ENCODE measurements around the gene CARS2. TPM values are rescaled to one million over a fixed set of nuclear protein-coding genes. Genes with fewer than 3 reads are reported as not detected.
"Not testable (repeated sequence)": the region's sequence is repeated elsewhere in the genome, so short reads cannot be mapped to it uniquely, and the experiment has no call there.

The CARS2 gene
- polyA plus RNA-seq, 1 donor = 51.6 TPM

DNA sequence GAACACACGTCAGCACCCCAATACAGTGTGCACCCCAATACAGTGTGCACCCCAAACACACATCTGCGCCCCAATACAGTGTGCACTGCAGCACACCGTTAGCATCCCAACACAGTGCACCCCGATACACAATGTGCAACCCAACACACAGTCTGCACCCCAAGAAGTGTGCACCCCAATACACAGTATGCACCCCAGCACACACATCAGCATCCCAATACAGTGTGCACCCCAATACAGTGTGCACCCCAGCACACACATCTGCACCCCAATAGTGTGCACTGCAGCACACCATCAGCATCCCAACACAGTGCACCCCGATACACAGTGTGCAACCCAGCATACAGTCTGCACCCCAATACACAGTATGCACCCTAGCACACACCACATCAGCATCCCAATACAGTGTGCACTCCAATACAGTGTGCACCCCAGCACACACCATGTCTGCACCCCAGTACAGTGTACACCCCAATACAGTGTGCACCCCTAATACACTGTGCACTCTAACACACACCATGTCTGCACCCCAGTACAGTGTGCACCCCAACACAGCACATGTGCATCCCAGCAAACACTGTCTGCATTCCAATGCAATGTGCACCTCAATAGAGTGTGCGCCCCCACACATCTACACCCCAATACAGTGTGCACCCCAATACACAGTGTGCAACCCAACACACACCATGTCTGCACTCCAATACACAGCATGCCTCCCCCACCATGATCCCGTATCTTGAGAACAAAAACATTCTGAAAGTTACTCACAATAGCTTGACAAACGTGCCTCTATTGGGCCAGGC is 855 bp upstream of the CARS2 start:
- DNase-seq (ENCODE audit: low read depth) = no peak

GRCh38 chr13:110705356-110705825 is 525 bp downstream of the CARS2 start:
- DNase-seq (ENCODE audit: low read depth) = no peak

DNA sequence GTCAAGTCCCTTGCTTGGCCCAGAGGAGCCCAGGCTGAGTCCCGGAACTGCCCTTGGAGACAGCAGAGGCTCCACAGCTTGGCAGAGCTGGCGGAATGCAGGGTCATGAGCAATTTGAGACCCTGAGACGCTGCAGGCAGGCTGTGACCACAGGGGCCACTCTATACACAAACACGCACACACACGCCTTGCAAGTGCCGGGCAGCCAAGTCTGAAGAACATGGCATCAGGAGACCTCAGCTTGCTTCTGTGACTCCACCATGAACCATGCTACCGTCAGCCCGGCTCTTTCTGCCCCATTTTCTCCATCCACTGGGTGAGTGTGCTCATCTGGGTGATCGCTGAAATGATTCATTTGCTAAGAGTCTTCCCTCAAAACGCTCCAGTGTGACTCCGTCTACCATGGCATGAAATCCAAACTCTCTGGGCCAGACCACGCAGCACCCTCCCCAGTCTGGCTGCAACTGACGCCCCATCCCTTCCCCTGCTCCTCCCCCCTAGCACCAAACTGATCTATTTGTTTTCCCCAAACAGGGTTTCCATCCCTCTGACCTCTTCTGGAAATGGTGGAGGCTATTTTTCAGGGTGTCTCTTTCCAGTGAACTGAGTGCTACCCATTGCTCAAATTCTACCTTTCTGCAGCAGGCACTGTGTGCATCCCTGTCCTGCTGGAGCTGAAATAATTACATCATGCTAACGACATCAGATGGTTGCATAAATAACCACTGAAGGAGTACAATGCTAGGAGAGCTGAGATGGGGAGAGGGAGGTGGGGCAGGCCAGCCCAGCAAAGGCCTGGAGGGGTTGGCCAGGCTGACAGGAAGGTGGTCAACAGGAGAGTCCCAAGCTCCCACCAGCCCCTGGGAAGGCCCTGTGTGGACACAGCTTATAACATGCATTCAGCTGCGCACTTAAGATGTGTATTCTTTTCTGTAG is 3.1 kb downstream of the CARS2 start:
- DNase-seq (ENCODE audit: low read depth) = no peak

GRCh38 chr13:110702089-110702488 is 3.8 kb downstream of the CARS2 start:
- no peak for DNase-seq (ENCODE audit: low read depth)

GRCh38 chr13:110701061-110701460 is 4.9 kb downstream of the CARS2 start:
- not testable (repeated sequence) for DNase-seq (ENCODE audit: low read depth)

DNA sequence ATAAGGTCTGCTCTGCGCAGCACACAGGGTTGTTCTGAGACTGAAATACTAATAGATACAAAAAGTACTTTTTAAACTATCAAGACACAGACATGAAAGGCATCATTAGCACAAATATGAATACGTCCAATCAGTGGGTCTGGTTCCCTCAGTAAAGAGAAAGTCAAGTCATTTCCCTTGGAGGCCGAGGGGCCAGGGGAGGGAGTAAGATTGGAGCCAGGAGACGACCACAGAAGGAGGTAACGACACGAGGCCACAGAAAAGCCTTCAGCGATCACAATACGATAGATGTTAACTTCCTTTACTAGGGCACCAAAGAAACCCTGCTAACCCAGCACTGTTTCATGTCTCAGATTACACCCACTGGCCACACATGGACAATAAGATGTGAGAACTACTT is 5.3 kb downstream of the CARS2 start:
- no peak for DNase-seq (ENCODE audit: low read depth)

DNA sequence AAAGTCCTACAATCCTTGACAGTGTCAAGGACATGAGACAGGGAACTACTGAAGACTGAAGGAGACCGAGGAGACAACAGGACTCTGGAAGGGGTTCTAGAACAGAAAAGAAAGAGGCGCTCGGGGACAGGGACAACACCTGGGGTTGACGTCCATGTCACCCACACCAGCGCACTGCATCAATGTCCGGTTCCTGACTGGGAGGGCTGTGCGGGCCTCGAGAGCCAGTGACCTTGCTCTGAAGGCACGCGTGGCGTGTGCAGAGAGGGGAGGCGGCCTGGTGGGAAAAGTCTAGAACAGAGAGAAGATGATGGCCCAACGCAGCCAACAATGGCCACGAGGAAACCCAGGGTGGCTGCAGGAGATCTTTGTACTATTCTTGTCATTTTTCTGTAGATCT is 5.7 kb downstream of the CARS2 start:
- DNase-seq (ENCODE audit: low read depth) = no peak

- no peak for DNase-seq (ENCODE audit: low read depth)
Observed at GRCh38 chr13:110699148-110700145, 6.5 kb downstream of the CARS2 start.

- no peak for DNase-seq (ENCODE audit: low read depth)
Observed at GRCh38 chr13:110698689-110699088, 7.2 kb downstream of the CARS2 start.

GRCh38 chr13:110697842-110698241 is 8.1 kb downstream of the CARS2 start:
- DNase-seq (ENCODE audit: low read depth) = no peak

GRCh38 chr13:110696776-110697175 is 9.1 kb downstream of the CARS2 start:
- no peak for DNase-seq (ENCODE audit: low read depth)

DNA sequence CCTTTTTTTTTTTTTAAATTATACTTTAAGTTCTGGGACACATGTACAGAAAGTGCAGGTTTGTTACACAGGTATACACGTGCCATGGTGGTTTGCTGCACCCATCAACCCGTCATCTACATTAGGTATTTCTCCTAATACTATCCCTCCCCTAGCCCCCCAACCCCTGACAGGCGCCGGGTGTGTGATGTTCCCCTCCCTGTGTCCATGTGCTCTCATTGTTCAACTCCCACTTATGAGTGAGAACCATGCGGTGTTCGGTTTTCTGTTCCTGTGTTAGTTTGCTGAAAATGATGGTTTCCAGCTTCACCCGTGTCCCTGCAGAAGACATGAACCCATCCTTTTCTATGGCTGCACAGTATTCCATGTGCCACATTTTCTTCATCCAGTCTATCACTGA is 10.1 kb downstream of the CARS2 start:
- not testable (repeated sequence) for DNase-seq (ENCODE audit: low read depth)

GRCh38 chr13:110690516-110690915 is 15.4 kb downstream of the CARS2 start:
- no peak for DNase-seq (ENCODE audit: low read depth)

DNA sequence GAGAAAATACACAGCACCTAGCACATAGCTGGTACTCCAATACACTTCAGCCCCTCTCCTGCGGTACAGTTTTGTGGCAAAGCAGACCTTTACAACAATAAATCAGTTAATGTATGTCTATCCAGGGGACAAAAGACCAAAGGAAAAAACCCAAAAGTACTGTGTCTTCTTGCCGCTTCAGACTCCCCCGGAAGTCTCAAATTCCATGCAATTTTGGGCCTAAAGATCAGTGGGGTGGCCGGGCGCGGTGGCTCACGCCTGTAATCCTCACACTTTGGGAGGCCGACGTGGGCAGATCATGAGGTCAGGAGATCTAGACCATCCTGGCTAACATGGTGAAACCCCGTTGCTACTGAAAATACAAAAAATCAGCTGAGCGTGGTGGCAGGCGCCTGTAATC is 16.2 kb downstream of the CARS2 start:
- no peak for DNase-seq (ENCODE audit: low read depth)

DNA sequence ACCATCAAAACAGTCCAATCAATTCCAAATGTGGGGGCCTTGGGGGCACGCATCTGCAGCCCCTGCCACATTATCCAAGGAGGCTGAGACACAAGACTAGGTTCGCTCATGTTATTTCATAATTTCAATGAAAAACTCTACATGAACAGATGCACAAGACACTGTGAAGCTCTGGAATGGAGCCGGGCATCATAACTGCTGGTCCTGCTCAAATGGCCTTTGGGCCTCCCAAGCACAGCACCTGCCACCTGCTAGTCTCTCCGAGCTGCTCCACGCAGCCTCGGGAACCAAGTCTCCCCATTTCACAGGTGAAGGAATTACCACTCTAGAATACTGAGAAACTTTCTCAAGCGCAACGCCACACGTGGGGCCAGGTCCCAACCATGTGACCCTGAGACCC is 16.9 kb downstream of the CARS2 start:
- no peak for DNase-seq (ENCODE audit: low read depth)

- DNase-seq (ENCODE audit: low read depth) = no peak
Observed at GRCh38 chr13:110687736-110688135, 18.2 kb downstream of the CARS2 start.

- no peak for DNase-seq (ENCODE audit: low read depth)
Observed at GRCh38 chr13:110685305-110686020, 20.5 kb downstream of the CARS2 start.

DNA sequence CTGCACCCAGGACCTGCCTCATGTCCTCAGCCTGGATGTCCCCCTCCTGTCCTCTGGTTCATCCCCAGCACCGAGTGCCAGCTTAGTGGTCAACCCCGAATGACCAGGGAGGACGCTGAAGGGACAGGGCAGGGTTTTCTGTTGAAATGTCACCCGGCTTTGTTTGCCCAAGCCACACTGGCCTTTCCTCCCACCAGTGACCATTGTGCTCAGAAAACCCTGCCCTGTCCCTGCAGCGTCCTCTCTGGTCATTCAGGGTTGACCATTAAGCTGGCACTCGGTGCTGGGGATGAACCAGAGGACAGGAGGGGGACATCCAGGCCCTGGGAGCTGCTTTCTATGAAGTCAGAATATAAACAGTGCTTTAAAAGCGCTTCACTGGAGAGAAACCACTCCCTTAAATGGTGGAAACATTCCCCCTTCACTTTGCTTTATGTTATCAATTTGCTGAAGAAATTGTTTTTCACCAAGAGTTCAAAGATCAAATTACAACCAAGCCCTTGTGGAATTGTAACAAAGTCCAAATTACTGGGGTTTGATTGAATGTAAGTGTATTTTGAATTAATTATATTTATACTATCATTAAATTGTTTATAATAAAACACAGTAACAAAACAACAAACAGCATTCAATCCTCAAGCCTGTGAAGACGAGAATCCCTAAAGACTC is 21.4 kb downstream of the CARS2 start:
- no peak for DNase-seq (ENCODE audit: low read depth)

DNA sequence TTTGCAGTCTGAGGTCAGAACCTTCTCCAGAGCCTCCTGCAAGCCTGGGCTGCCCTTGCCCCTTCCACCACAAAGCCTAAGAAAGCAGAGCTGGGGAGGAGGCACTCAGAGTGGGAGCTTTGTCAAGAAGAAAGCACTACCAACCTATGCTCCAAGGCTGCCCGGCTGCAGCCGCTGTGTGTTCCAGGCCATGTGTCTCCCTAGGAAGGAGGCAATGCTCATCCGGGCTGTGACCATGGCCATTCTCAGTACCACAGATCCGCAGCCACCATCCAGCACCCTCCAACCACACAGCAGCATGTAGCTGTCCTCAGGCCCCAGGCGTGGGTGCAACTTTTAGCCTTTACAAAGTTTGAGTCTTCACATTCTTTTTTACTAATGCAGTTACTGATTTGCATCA is 22.0 kb downstream of the CARS2 start:
- no peak for DNase-seq (ENCODE audit: low read depth)

GRCh38 chr13:110683203-110683883 is 22.6 kb downstream of the CARS2 start:
- DNase-seq (ENCODE audit: low read depth) = no peak

All from forelimb muscle (tissue), 1 donor.